ENCODE results near the gene TBK1.

TBK1 gene

GRCh38 chr12:64451687-64452558, at the start of gene TBK1:
Gene TBK1 (plus strand): TSS chr12:64452120. CDS start chr12:64455871, 3,751 bp downstream.
- TF ChIP-seq ZNF70 (CRISPR knock-in tag; IDR thresholded peaks at IDR 0.05) (no peak), ZFP3 (CRISPR knock-in tag; IDR thresholded peaks at IDR 0.05) (no peak), RARB (CRISPR knock-in tag; IDR thresholded peaks at IDR 0.05) (no peak), ZFP30 (CRISPR knock-in tag; IDR thresholded peaks at IDR 0.05) (no peak), PATZ1 (CRISPR knock-in tag; IDR thresholded peaks at IDR 0.05; ENCODE audit: borderline replicate concordance) (no peak), ESRRG (CRISPR knock-in tag; IDR thresholded peaks at IDR 0.05) (no peak), TOX (CRISPR knock-in tag; IDR thresholded peaks at IDR 0.05; ENCODE audit: borderline replicate concordance) (no peak), ZNF8 (CRISPR knock-in tag; IDR thresholded peaks at IDR 0.05) (no peak), OSR1 (CRISPR knock-in tag; IDR thresholded peaks at IDR 0.05) (no peak), ZNF565 (CRISPR knock-in tag; conservative IDR thresholded peaks at IDR 0.05; ENCODE audit: low read depth) (no peak), BACH2 (CRISPR knock-in tag; IDR thresholded peaks at IDR 0.05; ENCODE audit: borderline replicate concordance) (no peak), TSHZ2 (CRISPR knock-in tag; IDR thresholded peaks at IDR 0.05) (no peak)
- peak; percentile 91 for ATAC-seq

GRCh38 chr12:64402181-64402580, 49.7 kb upstream of the TBK1 start:
- TF ChIP-seq TSHZ2 (CRISPR knock-in tag; IDR thresholded peaks at IDR 0.05) = no peak
- ATAC-seq = no peak

GRCh38 chr12:64403707-64404469, 48.0 kb upstream of the TBK1 start, which contains the start of gene XPOT:
Gene XPOT (plus strand): TSS chr12:64404392. CDS start chr12:64410036, 5,644 bp downstream.
- ATAC-seq = peak; percentile 93
- TF ChIP-seq SNAI2 (CRISPR knock-in tag; IDR thresholded peaks at IDR 0.05) = no peak
- TF ChIP-seq ZFP3 (CRISPR knock-in tag; IDR thresholded peaks at IDR 0.05) = no peak
- no peak for TF ChIP-seq TSHZ2 (CRISPR knock-in tag; IDR thresholded peaks at IDR 0.05)
- no peak for TF ChIP-seq CREB5 (CRISPR knock-in tag; IDR thresholded peaks at IDR 0.05; ENCODE audit: low read depth)
- TF ChIP-seq ARNTL (CRISPR knock-in tag; IDR thresholded peaks at IDR 0.05; ENCODE audit: borderline replicate concordance, low read depth) = no peak
- no peak for TF ChIP-seq OSR1 (CRISPR knock-in tag; IDR thresholded peaks at IDR 0.05)
- no peak for TF ChIP-seq TOX (CRISPR knock-in tag; IDR thresholded peaks at IDR 0.05; ENCODE audit: borderline replicate concordance)
- no peak for TF ChIP-seq ZC3H10 (CRISPR knock-in tag; IDR thresholded peaks at IDR 0.05)
- TF ChIP-seq BACH2 (CRISPR knock-in tag; IDR thresholded peaks at IDR 0.05; ENCODE audit: borderline replicate concordance) = no peak
- TF ChIP-seq PATZ1 (CRISPR knock-in tag; IDR thresholded peaks at IDR 0.05; ENCODE audit: borderline replicate concordance) = no peak
- no peak for TF ChIP-seq ZNF70 (CRISPR knock-in tag; IDR thresholded peaks at IDR 0.05)
- TF ChIP-seq CSRNP3 (CRISPR knock-in tag; IDR thresholded peaks at IDR 0.05) = no peak
- TF ChIP-seq ISL1 (CRISPR knock-in tag; IDR thresholded peaks at IDR 0.05) = no peak
- TF ChIP-seq ESRRG (CRISPR knock-in tag; IDR thresholded peaks at IDR 0.05) = no peak
- TF ChIP-seq PPARA (CRISPR knock-in tag; IDR thresholded peaks at IDR 0.05; ENCODE audit: borderline replicate concordance) = no peak
